KG1 (cell line): Measurements from ENCODE around the gene CDH10.

Experiments
- DNase-seq: peaks from one replicate; lab custom pipeline; 2025; lab: John Stamatoyannopoulos, UW

CDH10 gene

DNA sequence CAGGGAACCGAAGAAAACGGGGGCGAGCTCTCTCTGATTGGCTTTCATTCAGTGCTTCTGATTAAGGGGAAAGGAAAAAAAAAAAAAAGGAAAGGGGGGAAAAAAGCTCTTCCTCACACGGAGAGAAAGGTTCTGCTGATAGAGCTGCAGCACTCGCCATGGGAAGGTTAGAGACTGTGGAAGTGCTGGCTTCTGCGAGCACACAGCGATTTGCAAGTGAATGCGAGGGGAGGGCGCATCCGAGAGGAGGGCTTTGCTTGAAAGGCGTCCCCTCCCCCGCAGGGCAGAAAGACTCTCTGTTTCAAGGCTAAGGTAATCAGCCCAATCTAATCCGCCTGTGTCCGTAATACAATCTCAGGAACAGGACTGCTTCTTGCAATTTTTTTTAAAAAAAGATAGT, at the start of gene CDH10:
Gene CDH10 (minus strand): TSS at position 218 of the 400 bp plus-strand sequence. CDS start 51,488 bp downstream, outside the sequence.
- no peak for DNase-seq

DNA sequence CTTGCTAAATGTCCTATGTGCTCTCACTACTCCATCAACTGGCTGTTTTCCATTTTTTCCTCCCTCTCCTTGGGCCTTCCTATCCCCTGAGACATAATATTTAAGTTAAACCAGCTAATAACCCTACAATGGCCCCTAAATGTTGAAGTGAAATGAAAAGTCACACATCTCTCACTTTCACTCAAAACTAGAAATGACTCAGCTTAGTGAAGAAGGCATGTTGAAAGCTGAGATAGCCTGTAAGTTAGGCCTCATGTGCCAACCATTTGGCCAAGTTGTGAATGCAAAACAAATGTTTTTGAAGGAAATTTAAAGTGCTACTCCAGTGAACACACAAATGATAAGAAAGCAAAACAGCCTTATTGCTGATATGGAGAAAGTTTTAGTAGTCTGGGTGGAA, 48.8 kb upstream of the CDH10 start:
- DNase-seq = no peak

DNA sequence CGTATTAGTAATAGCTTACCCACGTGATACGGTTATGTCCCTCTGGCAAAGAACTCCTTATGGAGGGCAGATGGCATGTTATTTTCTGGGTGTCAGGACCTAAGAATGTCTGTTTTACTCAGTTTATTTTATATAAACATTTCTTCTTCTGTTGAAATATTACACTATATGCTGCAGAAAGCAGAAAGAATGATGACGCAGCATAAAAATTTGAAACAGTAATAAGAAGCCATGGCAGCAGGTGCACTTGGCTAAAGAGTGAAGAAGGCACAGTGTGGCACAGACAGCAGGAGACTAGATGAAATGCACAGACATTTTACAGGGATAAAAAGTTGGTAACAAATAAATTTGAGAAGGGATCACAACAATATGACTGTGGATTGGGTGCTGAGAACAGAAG, 46.3 kb upstream of the CDH10 start:
- DNase-seq = no peak

DNA sequence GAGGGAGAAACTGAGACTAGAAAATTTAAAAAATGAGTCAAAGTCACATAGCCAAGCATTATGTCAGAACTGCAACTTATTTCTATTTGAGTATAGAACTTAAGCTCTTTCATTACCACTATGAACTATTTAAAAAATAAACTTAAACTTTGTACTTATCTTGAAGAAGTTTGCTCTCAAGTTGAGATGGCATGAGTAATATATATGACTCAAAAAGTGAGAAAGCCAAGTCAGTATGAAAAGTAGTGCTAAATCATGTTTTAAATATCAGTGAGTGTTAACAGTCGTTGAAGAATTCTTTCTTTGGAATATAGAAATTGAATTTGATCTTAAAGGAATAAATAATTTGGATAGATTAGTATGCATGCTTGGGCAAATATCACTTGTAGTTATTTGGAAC, 36.3 kb upstream of the CDH10 start:
- no peak for DNase-seq

DNA sequence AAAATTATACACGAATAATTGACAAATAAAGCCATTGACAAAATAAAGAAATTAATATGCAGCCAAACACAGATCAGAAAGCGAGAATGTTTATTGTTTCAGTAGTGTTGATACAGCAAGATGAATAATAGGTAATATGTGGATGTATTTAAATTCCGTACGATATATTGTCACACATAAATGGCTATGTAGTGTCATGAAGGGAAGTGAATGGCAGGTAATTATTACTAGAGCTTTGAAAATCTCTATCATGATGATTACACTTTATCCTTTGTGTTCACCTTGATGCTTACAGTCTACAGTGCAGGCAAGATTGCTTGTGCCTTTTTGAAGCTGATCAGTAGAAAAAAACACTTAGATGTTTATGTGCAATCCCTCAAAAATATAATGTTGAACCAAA, 23.3 kb upstream of the CDH10 start:
- no peak for DNase-seq

DNA sequence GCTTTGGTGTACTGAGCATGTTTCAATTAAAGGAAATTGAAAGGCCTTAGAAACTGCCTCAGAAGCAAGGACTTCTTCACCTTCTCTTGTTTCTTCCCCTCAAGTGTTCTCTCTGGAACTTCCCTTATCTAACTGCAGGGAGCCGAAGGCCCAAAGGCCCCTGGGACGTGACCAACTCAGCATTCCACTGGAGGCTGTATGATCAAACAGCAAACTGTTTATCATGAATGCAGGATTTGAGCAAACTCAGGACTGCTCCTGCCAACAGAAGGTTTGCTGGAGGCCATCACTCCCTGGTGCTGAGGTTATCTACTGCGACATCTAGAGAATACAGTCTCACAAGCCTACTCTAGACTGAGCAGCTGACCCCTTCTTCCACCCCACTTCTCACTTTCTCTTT, 4.8 kb upstream of the CDH10 start:
- DNase-seq = no peak

DNA sequence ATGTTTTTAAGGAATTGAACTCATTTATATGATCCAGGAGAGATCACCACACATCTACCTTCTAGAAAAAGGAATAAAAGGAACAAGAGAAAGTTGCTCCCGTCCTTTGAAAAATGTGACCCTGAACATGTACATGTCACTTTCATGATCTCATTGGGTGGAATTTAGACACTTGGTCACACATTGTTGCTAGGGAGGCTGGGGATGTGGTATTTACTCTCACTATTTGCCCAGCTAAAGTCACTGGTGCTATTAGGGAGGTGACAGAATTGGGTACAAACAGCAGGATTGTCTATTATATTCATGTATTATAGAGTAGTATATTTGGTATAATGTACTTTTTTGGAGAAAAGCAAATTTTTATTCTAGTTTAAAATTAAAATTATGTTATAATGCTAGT, 2.1 kb upstream of the CDH10 start:
- no peak for DNase-seq

DNA sequence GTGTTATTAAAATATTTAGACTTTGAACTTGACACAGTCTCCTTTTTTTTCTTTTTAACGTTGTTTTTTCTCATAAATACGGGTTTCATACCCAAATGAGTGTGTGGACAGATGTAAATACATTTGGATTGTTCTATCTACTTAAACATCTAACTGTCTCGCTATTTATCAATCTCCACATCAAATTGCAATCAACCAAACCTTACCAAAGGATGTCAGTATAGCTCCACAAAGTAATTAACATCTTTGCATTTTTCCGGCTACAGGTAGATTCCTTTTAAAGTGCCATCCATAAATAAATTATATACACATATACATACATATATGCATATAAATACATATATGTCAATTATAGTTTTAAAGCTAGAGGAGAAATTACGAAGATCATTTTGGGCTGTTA, 705 bp upstream of the CDH10 start:
- DNase-seq = no peak

DNA sequence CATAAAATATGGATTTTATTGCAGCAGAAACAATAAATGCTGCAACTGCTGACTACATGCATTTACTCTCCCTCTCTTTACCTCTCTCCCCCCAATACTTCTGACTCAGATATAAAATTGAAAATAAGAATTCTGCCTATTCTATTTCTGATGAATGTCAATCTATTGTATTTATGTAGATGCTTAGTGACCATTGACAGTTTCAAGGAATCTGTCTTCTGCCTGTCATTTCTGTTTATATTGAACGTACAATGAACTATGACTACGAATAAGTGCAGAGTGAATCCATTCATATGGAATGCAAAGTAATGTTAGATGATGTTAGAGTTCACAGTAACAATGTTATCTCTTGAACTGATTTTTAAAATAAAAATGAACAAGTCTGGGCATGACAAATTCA, 898 bp downstream of the CDH10 start:
- no peak for DNase-seq

DNA sequence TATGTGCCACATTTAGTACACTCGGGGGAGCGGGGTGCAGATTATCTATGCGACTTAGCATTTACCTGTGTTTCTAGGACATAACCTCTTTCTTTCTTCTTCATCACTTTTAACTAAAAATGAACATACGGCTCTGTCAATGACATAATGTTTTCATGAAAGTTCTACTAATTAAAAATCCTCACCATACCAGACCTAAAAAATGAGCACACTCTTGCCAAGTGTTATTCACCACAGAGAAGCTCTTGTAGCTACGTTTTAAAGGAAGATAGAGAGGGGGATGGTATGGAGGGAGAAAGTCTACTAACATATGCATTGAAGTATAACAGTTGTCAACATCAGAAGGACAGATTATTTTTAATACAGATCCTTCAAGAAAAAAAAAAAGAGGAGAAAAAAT, 1.6 kb downstream of the CDH10 start:
- no peak for DNase-seq

DNA sequence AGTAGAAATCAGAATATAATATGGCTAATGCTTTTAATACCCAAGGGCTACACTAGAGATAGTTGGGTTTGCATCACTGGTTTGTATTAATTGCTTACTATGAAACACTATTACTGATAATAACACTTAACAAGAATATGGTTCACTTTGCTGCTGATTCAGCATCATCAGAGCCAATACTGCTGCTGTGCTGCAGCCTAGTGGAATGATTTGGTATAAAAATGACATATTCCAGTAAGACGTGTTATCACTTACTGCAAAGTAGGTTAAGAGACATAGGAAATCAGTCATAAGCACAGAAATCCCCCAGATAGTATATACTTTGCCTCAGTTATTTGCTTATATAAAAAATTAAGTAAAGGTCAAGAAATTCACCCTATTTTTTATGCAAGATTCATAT, 2.8 kb downstream of the CDH10 start:
- DNase-seq = peak; percentile 4

DNA sequence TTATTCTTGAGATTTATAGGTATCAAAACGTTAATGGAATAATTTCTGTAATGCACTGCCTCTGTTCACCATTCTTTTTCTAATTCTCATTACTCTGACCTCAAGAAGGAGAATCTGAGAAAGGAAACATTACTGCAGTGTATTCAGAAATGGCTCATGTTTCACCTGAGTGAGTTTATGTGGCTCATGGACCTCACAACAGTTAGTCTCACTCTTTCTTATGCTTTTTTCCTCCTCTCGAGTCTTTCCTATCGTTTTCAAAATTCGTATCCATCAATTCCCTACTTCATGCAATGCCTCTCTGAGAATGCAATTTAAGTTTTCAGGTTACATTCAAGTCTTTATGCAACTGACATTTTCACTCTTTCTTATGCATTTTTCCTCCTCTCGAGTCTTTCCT, 9.6 kb downstream of the CDH10 start:
- no peak for DNase-seq

DNA sequence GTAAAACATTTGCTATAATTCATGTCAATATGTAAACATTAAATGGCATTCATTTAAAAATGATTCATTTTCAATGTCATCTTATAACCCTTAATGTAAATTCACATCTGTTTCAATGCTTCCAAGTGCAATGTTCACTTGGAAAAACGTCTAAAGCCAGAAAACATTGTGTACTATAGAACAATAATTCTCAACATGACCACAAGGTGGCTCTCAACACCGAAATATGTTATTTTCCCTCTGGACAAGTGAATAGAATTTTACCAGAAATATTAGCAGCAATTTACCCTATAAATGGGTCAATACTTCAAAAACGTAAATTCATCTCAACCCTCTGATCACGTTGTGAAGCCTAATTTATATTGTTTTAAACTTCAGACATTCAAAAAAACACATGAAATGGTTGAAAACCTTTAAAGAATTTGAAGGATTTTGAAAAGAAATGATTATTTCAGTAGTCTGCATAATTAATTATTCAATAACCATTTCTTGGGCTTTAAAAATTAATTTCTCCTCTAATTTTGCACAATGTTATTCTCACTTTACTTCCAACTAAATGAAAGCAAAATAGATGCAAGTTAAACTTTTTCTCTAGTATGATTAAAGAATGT, 11.0 kb downstream of the CDH10 start:
- no peak for DNase-seq

DNA sequence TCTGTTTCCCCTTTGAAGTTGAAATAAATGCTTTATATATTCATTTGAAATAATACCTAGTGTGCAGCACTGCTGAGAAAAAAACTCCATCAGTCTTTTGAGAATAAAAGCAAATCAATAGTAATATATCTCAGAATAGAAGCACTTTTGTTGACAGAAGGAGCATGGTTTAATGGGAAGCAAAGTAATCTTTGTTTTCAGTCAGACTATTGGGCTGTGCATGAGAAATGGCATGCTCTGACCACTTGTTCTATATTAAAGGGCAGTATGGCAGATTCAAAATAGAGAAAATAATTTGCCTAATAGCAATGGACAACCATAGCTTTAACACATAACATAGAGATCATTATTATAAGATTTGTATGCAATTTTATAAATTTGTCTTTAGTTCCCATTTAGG, 12.4 kb downstream of the CDH10 start:
- no peak for DNase-seq

DNA sequence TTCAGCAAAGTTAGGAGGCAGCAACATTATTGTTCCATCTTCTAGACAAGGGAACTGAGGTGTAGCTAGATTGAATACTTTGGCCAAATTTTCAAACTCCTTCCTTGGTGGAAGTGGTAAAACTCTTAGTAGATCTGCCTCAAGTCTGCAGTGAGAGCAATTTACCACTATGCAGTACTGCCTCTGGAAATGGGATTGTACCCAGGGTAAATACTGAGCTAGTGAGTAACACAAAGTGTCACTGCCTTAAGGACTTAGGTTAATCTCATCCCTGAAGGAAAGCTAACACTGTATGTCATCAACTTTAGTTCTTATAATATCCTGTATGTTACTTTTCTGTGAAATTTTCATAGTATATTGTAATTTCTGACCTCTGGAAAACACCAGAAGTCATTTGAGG, 13.9 kb downstream of the CDH10 start:
- no peak for DNase-seq

DNA sequence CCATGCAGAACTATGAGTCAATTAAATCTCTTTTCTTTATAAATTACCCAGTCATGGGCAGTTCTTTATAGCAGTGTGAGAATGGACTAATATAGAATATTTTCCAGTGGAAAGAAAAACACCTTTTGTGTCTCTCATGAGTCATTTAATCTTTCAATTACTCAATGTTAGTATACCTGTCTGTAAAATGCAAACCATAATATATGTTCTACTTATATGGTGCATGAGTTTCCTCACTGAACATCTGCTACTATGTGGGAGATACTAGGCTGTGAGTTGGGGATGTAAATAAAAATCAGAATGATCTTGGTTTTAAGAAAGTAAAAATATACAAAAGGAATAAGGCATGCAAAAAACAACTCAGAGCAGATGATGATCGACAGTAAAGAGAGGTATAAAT, 15.0 kb downstream of the CDH10 start:
- no peak for DNase-seq

DNA sequence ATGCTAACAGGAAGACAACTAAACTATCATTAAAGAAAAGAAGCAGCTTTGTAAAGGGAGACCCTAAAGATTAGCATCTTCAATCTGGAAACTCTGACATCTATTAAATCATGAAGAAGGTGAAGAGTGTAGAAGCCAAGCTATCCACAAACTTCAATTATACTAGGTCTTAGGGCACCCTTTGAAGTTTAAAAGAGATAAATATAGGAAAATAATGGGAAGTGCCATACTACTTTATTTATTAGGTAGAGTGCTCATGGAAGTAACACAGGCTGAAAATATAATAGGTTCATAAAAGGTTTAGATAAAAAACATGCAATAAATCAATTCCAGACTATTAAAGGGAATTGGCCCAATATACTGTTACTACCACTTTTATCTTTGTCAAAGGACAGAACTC, 19.9 kb downstream of the CDH10 start:
- no peak for DNase-seq

DNA sequence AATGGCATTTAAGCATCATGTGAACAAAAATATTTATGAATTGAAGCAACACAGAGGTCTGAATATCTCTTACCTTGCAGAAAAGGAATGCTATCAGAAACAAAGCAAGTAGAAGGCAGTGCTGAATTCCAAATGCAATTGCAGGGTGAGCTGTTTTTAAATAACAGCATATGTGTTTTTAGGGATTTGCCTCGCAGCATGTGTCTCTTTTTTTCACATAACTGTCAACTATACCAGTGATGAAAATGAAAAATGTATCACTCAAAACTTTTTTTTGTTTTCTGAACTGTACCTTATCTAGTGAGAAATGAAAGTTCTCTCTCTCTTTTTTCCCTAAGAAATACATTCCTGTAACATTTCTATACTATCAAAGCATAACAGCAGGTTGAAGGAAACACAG, 21.2 kb downstream of the CDH10 start:
- no peak for DNase-seq

DNA sequence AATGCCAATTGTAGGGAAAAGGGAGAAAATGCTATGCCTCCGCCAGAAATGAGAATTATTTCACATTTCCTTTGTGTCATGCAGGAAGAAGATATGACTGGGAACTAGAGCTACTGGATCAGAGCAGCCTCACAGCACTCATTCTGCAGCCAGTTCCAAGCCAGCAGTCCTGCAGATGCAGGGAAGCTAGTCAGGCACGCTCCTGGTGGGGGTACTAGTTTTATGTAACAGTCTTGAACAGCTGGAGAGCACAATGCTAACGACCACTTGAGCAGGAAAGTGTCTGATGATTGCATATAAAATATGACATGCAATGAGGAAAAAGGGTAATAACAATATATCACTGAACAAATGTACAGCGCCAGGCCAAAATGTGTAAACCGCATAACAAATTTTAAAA, 21.7 kb downstream of the CDH10 start:
- no peak for DNase-seq

DNA sequence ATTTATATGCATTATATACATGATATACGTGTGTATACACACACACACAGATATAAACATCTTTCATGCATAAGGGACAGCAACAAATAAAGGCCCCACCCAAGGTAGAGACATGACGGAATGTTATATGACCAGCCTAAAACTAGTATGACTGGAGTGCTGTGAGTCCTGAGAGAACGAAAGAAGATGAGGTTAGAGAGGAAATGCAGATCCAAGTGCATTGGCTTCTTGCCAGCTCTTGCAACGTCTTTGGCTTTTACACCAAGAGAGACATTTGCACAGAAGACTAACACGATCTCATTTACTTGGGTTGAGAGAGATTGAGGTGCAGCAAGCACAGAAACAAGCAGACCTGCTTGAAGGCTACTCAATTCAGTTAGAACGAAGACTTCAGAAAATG, 23.0 kb downstream of the CDH10 start:
- no peak for DNase-seq

DNA sequence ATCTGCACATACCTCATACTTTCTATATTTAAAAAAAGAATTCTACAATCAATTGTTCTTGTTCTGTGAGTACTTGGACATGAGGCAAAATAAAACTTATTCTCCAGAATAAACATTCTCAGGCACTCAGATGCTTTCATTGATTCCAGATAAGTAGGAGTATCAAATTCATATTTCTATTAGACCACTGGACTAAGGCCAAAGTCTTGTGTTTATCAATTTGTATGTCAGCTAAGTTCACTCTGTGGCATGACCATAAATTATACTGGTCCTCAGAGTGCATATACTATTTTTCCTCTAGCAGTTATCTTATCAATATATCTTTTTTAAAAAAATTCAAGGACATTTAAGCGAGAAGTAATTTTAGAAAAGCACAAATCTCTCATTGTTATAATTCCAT, 28.2 kb downstream of the CDH10 start:
- DNase-seq = no peak

DNA sequence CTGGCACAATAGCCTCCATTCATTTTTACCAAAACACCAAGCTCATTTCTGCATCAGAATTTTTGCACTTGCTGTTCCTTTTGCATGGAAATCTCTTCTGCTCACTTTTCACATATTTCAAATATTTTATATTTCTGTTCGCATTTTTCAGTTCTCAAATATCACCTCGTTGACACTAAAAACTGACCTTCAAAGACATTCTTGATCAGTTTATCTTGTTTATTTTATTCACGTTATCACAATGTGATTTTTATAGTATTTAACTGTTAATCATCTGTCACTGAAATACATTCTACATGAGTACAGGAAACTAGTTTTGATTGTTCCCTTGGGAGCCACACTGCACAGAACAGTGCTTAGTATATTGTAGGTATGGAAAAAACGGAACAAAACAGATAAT, 29.6 kb downstream of the CDH10 start:
- DNase-seq = no peak

DNA sequence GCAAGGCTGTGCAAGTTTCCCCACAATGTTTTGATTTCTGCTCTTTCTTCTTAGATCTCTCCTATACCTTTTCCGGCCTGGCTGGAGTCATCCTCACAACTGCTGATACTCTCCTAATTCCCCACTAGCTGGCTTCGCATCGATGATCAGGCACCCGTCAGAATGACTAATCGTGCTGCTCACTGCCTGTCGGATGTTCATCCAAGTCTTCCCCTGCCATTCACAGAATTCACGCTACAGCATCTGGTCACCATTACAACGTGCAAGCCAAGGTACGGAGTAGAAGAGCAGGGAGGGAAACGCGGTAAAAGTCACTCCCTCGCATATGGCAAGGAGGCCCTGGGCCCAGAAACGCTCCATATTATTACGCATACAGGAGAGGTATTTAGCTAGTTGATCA, 35.1 kb downstream of the CDH10 start:
- no peak for DNase-seq

DNA sequence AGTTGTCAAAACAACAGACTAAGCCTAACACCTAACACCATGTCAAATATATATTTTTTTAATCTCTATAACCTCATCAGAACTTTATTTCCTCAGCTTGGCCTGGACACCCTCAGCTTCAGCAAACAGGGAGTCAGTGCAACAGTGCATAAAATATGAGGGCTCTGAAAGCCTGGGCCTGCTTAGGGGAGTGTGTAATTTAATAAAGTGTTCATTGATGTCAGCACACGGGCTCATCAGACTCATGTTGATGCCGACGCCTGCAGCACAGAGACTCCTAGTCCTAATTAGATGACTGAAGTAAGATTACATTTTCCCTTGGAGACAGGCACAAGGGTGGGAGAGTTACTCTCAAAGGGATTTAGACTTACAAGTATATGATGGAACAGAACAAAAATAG, 37.8 kb downstream of the CDH10 start:
- no peak for DNase-seq

DNA sequence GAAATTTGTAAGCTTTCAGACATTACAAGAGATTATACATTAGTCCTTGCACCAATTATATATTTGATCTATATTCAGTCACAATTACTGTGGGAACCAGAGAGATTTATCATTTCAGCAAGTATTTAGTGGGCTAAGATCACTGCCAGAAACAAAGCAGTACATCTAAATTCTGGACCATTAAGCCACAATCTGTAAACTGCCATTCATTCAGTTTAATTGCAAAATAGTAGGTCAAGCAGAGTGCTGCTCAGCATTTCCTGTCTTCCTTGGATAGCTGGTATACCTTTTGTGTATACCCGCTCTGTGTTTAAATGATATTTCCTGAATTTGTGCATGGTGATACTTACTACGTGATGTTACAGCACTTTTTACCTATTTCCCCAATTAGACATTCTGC, 42.6 kb downstream of the CDH10 start:
- no peak for DNase-seq
